Liver (tissue), 9 donors: Measurements from ENCODE around the gene GBA2. TPM values are rescaled to one million over a fixed set of nuclear protein-coding genes. Genes with fewer than 3 reads are reported as not detected.

Experiments used
- DNase-seq: peaks from one replicate; pipeline ENCODE4 v3.0.0-alpha.2; 2017; ENCODE audit warnings: low spot score
- H3K27ac ChIP-seq, 2 donors: one replicate each; pipeline ENCODE4 v1.7.0; 2013; ENCODE audit warnings: inconsistent platforms in 2 of 2, low read length in 2 of 2, control low read depth in 1 of 2, low read depth in 1 of 2, mild to moderate bottlenecking in 1 of 2
- H3K27me3 ChIP-seq, 4 donors: one replicate each; pipeline versions ENCODE4 v1.6.1 to v1.7.0; 2013; ENCODE audit warnings: low read length in 3 of 4, inconsistent platforms in 1 of 4, mild to moderate bottlenecking in 1 of 4, moderate library complexity in 1 of 4; ENCODE audit not compliant: control insufficient read depth in 4 of 4, insufficient read depth in 4 of 4
- H3K36me3 ChIP-seq, 4 donors: one replicate each; pipeline versions ENCODE4 v1.6.1 to v1.7.0; 2013; ENCODE audit warnings: low read length in 3 of 4, mild to moderate bottlenecking in 3 of 4, low read depth in 1 of 4, moderate library complexity in 1 of 4; ENCODE audit not compliant: control insufficient read depth in 4 of 4, insufficient read depth in 3 of 4
- H3K4me1 ChIP-seq, 4 donors: one replicate each; pipeline versions ENCODE4 v1.6.1 to v1.7.0; 2013; ENCODE audit warnings: low read length in 3 of 4, mild to moderate bottlenecking in 3 of 4, moderate library complexity in 1 of 4; ENCODE audit not compliant: control insufficient read depth in 4 of 4, insufficient read depth in 4 of 4
- H3K4me3 ChIP-seq, 3 donors: one replicate each; pipeline versions ENCODE4 v1.6.1 to v1.7.0; 2013; ENCODE audit warnings: low read length in 3 of 3, control low read depth in 1 of 3, low read depth in 1 of 3, mild to moderate bottlenecking in 1 of 3
- H3K9ac ChIP-seq, 2 donors: one replicate each; pipeline ENCODE4 v1.7.0; 2013; ENCODE audit warnings: low read length in 2 of 2, mild to moderate bottlenecking in 2 of 2, moderate library complexity in 2 of 2, control low read depth in 1 of 2, low read depth in 1 of 2
- H3K9me3 ChIP-seq, 4 donors: one replicate each; pipeline versions ENCODE4 v1.6.1 to v1.7.0; 2013; ENCODE audit warnings: low read length in 3 of 4; ENCODE audit not compliant: control insufficient read depth in 4 of 4
- EGR1 ChIP-seq, 2 donors: IDR thresholded peaks; 2 replicates each; pipeline ENCODE4 v1.6.1; 2016 to 2018; ENCODE audit warnings: antibody characterized with exemption in 2 of 2, low read depth in 2 of 2
- FOXA1 ChIP-seq: IDR thresholded peaks from 2 replicates; pipeline ENCODE4 v1.6.1; 2016; ENCODE audit warnings: antibody characterized with exemption
- FOXA2 ChIP-seq: IDR thresholded peaks from 2 replicates; pipeline ENCODE4 v1.6.1; 2016; ENCODE audit warnings: antibody characterized with exemption
- HNF4A ChIP-seq, 2 donors: conservative IDR thresholded peaks; 2 replicates each; pipeline ENCODE4 v1.6.1; 2016; ENCODE audit warnings: antibody characterized with exemption in 2 of 2, mild to moderate bottlenecking in 2 of 2
- HNF4G ChIP-seq: IDR thresholded peaks from 2 replicates; pipeline ENCODE4 v1.6.1; 2016; ENCODE audit warnings: antibody characterized with exemption
- JUND ChIP-seq, 2 donors: IDR thresholded peaks; 2 replicates each; pipeline ENCODE4 v1.6.1; 2016; ENCODE audit warnings: antibody characterized with exemption in 2 of 2
- RAD21 ChIP-seq, 2 donors: IDR thresholded peaks; 2 replicates each; pipeline ENCODE4 v1.6.1; 2016; ENCODE audit warnings: antibody characterized with exemption in 2 of 2, mild to moderate bottlenecking in 2 of 2
- RXRA ChIP-seq, 2 donors: IDR thresholded peaks; 2 replicates each; pipeline ENCODE4 v1.6.1; 2017 to 2018; ENCODE audit warnings: antibody characterized with exemption in 2 of 2, mild to moderate bottlenecking in 1 of 2
- SP1 ChIP-seq: IDR thresholded peaks from 2 replicates; pipeline ENCODE4 v1.6.1; 2018; ENCODE audit warnings: antibody characterized with exemption, mild to moderate bottlenecking
- TAF1 ChIP-seq: conservative IDR thresholded peaks from 2 replicates; pipeline ENCODE4 v1.6.1; 2016; ENCODE audit warnings: antibody characterized with exemption, mild to moderate bottlenecking
- YY1 ChIP-seq: IDR thresholded peaks from 2 replicates; pipeline ENCODE4 v1.6.1; 2016; ENCODE audit warnings: antibody characterized with exemption, mild to moderate bottlenecking
- WGBS: extraction: QIAGEN DNeasy Blood & Tissue Kit; methylation state at CpG from one replicate; pipeline ENCODE4 v1.1.7; 2013; 5-methylcytosine and 5-hydroxymethylcytosine counted together
- polyA plus RNA-seq, 2 donors: library from polyadenylated mRNA; stranded (reverse) in 1 of 2; unstranded in 1 of 2; fragments of 200-250 nt in 1 of 2; fragments of >200 nt in 1 of 2; fragmentation: Nextera tagmentation in 1 of 2; extraction: Ambion mirVana in 1 of 2; gene quantifications; one replicate each; pipeline versions ENCODE4 v1.2.1 to v1.2.3, GENCODE V29; 2013 to 2015
- total RNA-seq, 2 donors: library from RNA; depleted of rRNA; stranded (reverse); fragments of >200 nt; gene quantifications; one replicate each; pipeline ENCODE4 v1.2.3, GENCODE V29; 2014
- TF ChIP-seq, protein P1 (sequence below): IDR thresholded peaks from 2 replicates; pipeline ENCODE4 v1.6.1; 2016; ENCODE audit warnings: antibody characterized with exemption
- TF ChIP-seq, protein P2 (sequence below): IDR thresholded peaks from 2 replicates; pipeline ENCODE4 v1.6.1; 2016; ENCODE audit warnings: antibody characterized with exemption
- TF ChIP-seq, protein P3 (sequence below): fragments of 150-350 bp; IDR thresholded peaks from 2 replicates; pipeline ENCODE4 v1.5.1; 2017; ENCODE audit warnings: improper control_type of control experiment, low read depth, low read length; ENCODE audit not compliant: missing input control
- TF ChIP-seq, protein P4 (sequence below): IDR thresholded peaks from 2 replicates; pipeline ENCODE4 v1.6.1; 2016; ENCODE audit warnings: antibody characterized with exemption, mild to moderate bottlenecking
- donor health status: healthy.
- donor health status: healthy.
- donor health status: healthy.
- donor health status: healthy.
- donor health status: healthy.

The GBA2 gene
- total and polyA plus RNA-seq, 4 donors = 24.1 to 65.3 (median 25.8) TPM

DNA sequence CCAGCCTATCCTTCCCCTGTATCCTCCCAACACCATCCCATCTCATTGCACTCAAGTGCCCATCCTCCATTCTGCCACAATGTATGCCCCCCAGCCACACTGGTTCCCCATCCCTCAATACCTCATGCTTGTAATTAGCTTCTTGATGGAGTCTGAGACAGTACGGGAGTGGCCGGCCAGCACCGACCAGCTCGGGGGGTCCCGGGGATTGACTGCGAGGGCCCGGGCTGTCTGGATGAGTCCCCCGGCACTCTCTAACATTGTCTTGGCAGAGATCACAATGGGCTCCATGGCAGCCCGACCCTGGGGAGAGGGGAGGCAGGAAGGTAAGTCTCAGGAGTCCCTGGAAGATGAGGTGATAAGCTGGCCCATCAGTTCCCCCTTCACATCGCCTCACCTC is 42.1 kb downstream of the GBA2 start:
- Histone ChIP-seq H3K27ac (no peak overlapping the region), H3K9ac (no peak overlapping the region), H3K9me3 (no peaks in the 10 kb centered on the region), H3K27me3 (no peaks in the 10 kb centered on the region), H3K4me3 (no peak overlapping the region), H3K36me3 (peaks cover 45 to 92% (median 88%) of the 10 kb centered on the region in 4 donors), H3K4me1 (no peaks in the 10 kb centered on the region)
- WGBS = 95% methylated on average over 10 of the region's 10 CpGs
- no peak for DNase-seq
- no peak for TF ChIP-seq RXRA (IDR thresholded peaks at IDR 0.05)
- TF ChIP-seq EGR1 (IDR thresholded peaks at IDR 0.05; ENCODE audit: low read depth in 2 of 2) = no peak
- TF ChIP-seq, protein P1, sequence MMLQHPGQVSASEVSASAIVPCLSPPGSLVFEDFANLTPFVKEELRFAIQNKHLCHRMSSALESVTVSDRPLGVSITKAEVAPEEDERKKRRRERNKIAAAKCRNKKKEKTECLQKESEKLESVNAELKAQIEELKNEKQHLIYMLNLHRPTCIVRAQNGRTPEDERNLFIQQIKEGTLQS = no peak
- TF ChIP-seq HNF4G = no peak
- TF ChIP-seq, protein P2, sequence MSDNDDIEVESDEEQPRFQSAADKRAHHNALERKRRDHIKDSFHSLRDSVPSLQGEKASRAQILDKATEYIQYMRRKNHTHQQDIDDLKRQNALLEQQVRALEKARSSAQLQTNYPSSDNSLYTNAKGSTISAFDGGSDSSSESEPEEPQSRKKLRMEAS = no peak
- TF ChIP-seq HNF4A (conservative IDR thresholded peaks at IDR 0.05) = no peak
- no peak for TF ChIP-seq JUND (IDR thresholded peaks at IDR 0.05)
- TF ChIP-seq RAD21 (IDR thresholded peaks at IDR 0.05) = no peak
- TF ChIP-seq FOXA2 = no peak
- TF ChIP-seq, protein P3, sequence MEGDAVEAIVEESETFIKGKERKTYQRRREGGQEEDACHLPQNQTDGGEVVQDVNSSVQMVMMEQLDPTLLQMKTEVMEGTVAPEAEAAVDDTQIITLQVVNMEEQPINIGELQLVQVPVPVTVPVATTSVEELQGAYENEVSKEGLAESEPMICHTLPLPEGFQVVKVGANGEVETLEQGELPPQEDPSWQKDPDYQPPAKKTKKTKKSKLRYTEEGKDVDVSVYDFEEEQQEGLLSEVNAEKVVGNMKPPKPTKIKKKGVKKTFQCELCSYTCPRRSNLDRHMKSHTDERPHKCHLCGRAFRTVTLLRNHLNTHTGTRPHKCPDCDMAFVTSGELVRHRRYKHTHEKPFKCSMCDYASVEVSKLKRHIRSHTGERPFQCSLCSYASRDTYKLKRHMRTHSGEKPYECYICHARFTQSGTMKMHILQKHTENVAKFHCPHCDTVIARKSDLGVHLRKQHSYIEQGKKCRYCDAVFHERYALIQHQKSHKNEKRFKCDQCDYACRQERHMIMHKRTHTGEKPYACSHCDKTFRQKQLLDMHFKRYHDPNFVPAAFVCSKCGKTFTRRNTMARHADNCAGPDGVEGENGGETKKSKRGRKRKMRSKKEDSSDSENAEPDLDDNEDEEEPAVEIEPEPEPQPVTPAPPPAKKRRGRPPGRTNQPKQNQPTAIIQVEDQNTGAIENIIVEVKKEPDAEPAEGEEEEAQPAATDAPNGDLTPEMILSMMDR = no peak
- TF ChIP-seq, protein P4, sequence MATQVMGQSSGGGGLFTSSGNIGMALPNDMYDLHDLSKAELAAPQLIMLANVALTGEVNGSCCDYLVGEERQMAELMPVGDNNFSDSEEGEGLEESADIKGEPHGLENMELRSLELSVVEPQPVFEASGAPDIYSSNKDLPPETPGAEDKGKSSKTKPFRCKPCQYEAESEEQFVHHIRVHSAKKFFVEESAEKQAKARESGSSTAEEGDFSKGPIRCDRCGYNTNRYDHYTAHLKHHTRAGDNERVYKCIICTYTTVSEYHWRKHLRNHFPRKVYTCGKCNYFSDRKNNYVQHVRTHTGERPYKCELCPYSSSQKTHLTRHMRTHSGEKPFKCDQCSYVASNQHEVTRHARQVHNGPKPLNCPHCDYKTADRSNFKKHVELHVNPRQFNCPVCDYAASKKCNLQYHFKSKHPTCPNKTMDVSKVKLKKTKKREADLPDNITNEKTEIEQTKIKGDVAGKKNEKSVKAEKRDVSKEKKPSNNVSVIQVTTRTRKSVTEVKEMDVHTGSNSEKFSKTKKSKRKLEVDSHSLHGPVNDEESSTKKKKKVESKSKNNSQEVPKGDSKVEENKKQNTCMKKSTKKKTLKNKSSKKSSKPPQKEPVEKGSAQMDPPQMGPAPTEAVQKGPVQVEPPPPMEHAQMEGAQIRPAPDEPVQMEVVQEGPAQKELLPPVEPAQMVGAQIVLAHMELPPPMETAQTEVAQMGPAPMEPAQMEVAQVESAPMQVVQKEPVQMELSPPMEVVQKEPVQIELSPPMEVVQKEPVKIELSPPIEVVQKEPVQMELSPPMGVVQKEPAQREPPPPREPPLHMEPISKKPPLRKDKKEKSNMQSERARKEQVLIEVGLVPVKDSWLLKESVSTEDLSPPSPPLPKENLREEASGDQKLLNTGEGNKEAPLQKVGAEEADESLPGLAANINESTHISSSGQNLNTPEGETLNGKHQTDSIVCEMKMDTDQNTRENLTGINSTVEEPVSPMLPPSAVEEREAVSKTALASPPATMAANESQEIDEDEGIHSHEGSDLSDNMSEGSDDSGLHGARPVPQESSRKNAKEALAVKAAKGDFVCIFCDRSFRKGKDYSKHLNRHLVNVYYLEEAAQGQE = no peak
- TF ChIP-seq FOXA1 = no peak

DNA sequence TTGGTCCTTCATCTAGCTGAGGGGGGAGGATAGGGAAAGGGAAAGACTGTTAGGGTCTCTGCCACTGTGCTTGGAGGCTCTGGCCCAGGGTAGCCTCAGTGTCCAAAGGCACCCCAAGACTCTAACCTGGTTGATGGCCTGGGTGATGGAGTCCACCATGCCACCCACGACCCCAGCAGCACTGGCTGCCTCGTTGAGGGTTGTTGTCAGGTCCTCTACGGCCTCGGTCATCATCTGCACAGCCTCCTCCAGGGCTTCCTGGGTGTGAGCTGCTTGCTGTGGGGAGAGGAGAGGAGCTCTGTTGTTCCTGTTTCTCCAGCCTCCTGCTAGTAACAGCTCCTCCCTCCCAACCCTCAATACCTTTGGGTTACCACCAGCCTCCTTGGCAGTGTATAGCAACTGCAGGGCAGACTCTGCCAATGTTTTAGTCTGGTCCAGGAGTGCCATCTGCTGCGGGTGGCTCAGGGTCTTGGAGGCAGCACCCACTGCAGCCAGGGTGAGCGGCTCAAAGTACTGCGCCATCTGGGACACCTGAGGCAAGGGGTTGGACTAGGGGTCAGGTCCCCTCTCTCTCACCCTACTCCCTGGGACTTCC is 43.1 kb downstream of the GBA2 start:
- no peak for DNase-seq

More for the DNA sequence above, 43.1 kb downstream of the GBA2 start:
- WGBS = 95% methylated on average over 7 of the region's 7 CpGs
- no peak for TF ChIP-seq RXRA (IDR thresholded peaks at IDR 0.05)
- no peak for TF ChIP-seq HNF4A (conservative IDR thresholded peaks at IDR 0.05)
- TF ChIP-seq, protein P1 = no peak
- TF ChIP-seq HNF4G = no peak
- TF ChIP-seq, protein P4 = no peak
- TF ChIP-seq, protein P2 = no peak
- no peak for TF ChIP-seq EGR1 (IDR thresholded peaks at IDR 0.05; ENCODE audit: low read depth in 2 of 2)
- no peak for TF ChIP-seq JUND (IDR thresholded peaks at IDR 0.05)
- TF ChIP-seq, protein P3 = no peak
- TF ChIP-seq FOXA1 = no peak
- TF ChIP-seq SP1 = no peak
- TF ChIP-seq TAF1 = no peak
- no peak for TF ChIP-seq YY1
- Histone ChIP-seq H3K4me1 (no peaks in the 10 kb centered on the region), H3K36me3 (peaks cover 46 to 92% (median 88%) of the 10 kb centered on the region in 4 donors), H3K4me3 (no peak overlapping the region), H3K9me3 (no peaks in the 10 kb centered on the region), H3K27me3 (no peaks in the 10 kb centered on the region), H3K27ac (no peak overlapping the region), H3K9ac (no peak overlapping the region)
